T-cell (primary cell): ENCODE measurements around the gene TMF1. TPM values are rescaled to one million over a fixed set of nuclear protein-coding genes. Genes with fewer than 3 reads are reported as not detected.

Experiments
- ATAC-seq, 4 experiments: fragments of 200-7000 bp in 3 of 4; fragments of 150-1000 bp in 1 of 4; cut with Tn5 transposase; replicated peaks in 1 of 4; 1 replicate in 3 of 4; 2 replicates in 1 of 4; pipeline ENCODE4 v1.10.0; 2021; ENCODE audit warnings: moderate library complexity in 3 of 4, mild to moderate bottlenecking in 2 of 4, moderate number of reproducible peaks in 1 of 4
- CTCF ChIA-PET, 2 donors: fragments of 300-600 bp; sonication (Branson Sonifier 250); formaldehyde crosslinking; loops; one replicate each; lab custom pipeline; 2022; ENCODE audit warnings: antibody characterized with exemption in 2 of 2; lab: Charles Lee
- POLR2A ChIA-PET, 2 donors: fragments of 300-600 bp; sonication (Branson Sonifier 250); formaldehyde crosslinking; loops; one replicate each; lab custom pipeline; 2022; ENCODE audit warnings: antibody characterized with exemption in 2 of 2; lab: Charles Lee
- DNase-seq, 35 experiments: peaks; one replicate each; pipeline versions ENCODE4 v3.0.0 to v3.0.0-alpha.2; 2013 to 2023
- H3K27ac ChIP-seq: one replicate; pipeline ENCODE4 v1.5.1; 2013; ENCODE audit warnings: low read length
- H3K27me3 ChIP-seq, 2 experiments: replicated peaks in 1 of 2; 1 replicate in 1 of 2; 2 replicates in 1 of 2; pipeline versions ENCODE4 v1.6.1 to v1.7.0; 2013; ENCODE audit warnings: low read length in 1 of 2, mixed read lengths in 1 of 2; ENCODE audit not compliant: control insufficient read depth in 2 of 2, insufficient read depth in 2 of 2; ENCODE audit errors: extremely low read depth in 1 of 2
- H3K36me3 ChIP-seq, 2 donors: 1 replicate in 1 of 2; 2 replicates in 1 of 2; pipeline versions ENCODE4 v1.6.1 to v1.7.0; 2013; ENCODE audit warnings: low read length in 1 of 2; ENCODE audit not compliant: control insufficient read depth in 2 of 2, insufficient read depth in 1 of 2; ENCODE audit errors: extremely low read depth in 1 of 2
- H3K4me1 ChIP-seq, 2 experiments: 1 replicate in 1 of 2; 2 replicates in 1 of 2; pipeline versions ENCODE4 v1.6.1 to v1.7.0; 2013; ENCODE audit warnings: low read length in 2 of 2, mixed read lengths in 1 of 2; ENCODE audit not compliant: insufficient read depth in 2 of 2, control insufficient read depth in 1 of 2; ENCODE audit errors: extremely low read depth in 1 of 2
- H3K4me3 ChIP-seq, 2 donors: 1 replicate in 1 of 2; 2 replicates in 1 of 2; pipeline versions ENCODE4 v1.5.1 to v1.7.0; 2013; ENCODE audit warnings: mild to moderate bottlenecking in 2 of 2, low read length in 1 of 2, moderate library complexity in 1 of 2; ENCODE audit not compliant: control insufficient read depth in 1 of 2; ENCODE audit errors: extremely low read depth in 1 of 2
- H3K9me3 ChIP-seq: 2 replicates; pipeline ENCODE4 v1.7.0; 2013
- H3K27ac Mint-ChIP-seq, 2 donors: one replicate each; pipeline ENCODE4 v1.8.0; 2020 to 2021; ENCODE audit warnings: mild to moderate bottlenecking in 2 of 2, mixed read lengths in 2 of 2
- H3K27me3 Mint-ChIP-seq, 2 donors: one replicate each; pipeline ENCODE4 v1.8.0; 2021 to 2022; ENCODE audit warnings: mixed read lengths in 2 of 2
- H3K36me3 Mint-ChIP-seq: one replicate; pipeline ENCODE4 v1.8.0; 2021; ENCODE audit warnings: mixed read lengths
- H3K4me1 Mint-ChIP-seq, 3 donors: one replicate each; pipeline ENCODE4 v1.8.0; 2020 to 2022; ENCODE audit warnings: mixed read lengths in 3 of 3, mild to moderate bottlenecking in 1 of 3
- H3K4me3 Mint-ChIP-seq, 3 donors: one replicate each; pipeline ENCODE4 v1.8.0; 2020 to 2022; ENCODE audit warnings: mild to moderate bottlenecking in 3 of 3, mixed read lengths in 3 of 3, moderate library complexity in 3 of 3
- H3K9me3 Mint-ChIP-seq, 3 donors: one replicate each; pipeline ENCODE4 v1.8.0; 2020 to 2022; ENCODE audit warnings: mixed read lengths in 3 of 3
- WGBS: methylation state at CpG from one replicate; pipeline ENCODE4 v1.1.5; 2013; ENCODE audit warnings: missing lambda C conversion rate; ENCODE audit not compliant: insufficient coverage; 5-methylcytosine and 5-hydroxymethylcytosine counted together
- total RNA-seq, 35 experiments: library from RNA in 6 of 35; stranded (reverse) in 6 of 35; fragments of 120-200 nt in 1 of 35; gene quantifications; one replicate each; pipeline versions ENCODE4 v1.2.1 to v1.2.4 and lab custom pipeline; 2013 to 2026

TMF1 gene
- total RNA-seq, 5 donors from 2014 or later (not counting 1 experiment from before 2014, with no cell fraction given): 39.9 to 80.4 (median 46.1) TPM

- no peaks in the 10 kb centered on the region for H3K9me3 Mint-ChIP-seq
- WGBS: no CpG with 5 or more reads among the region's 3 CpGs
- ChIA-PET CTCF (interaction anchor here (0.6 to 1.6 kb wide), 2 partner anchors 30 to 35 kb away, joined by 3 to 4 read pairs; partner anchors contain the start of gene TMF1 (in 1 of the 2)), POLR2A (interaction anchor here in 1 of 2 donors (0.5 to 0.6 kb wide), 2 partner anchors 12 to 113 kb away, joined by 5 read pairs; no protein-coding TSS in a partner anchor)
- Histone ChIP-seq H3K4me1 (peaks cover 69 to 70% of the 10 kb centered on the region in 2 experiments), H3K27me3 (no peaks in the 10 kb centered on the region), H3K4me3 (peak overlapping the region; percentile 85 to 100), H3K9me3 (no peaks in the 10 kb centered on the region), H3K27ac (peak overlapping the region; percentile 90), H3K36me3 (peaks cover 0 to 9% of the 10 kb centered on the region in 2 donors)
- DNase-seq (no peak), ATAC-seq (no peak)
- no peaks in the 10 kb centered on the region for H3K27me3 Mint-ChIP-seq
- H3K36me3 Mint-ChIP-seq: peaks cover 19% of the 10 kb centered on the region
- peak overlapping the region; percentile 75 to 83 for H3K27ac Mint-ChIP-seq
- H3K4me3 Mint-ChIP-seq: peak overlapping the region; percentile 73 to 90 (median 87)
- H3K4me1 Mint-ChIP-seq: peaks cover 73 to 81% (median 81%) of the 10 kb centered on the region in 3 donors
Measured at GRCh38 chr3:69087030-69087791, 35.1 kb upstream of the TMF1 start.

GRCh38 chr3:69085833-69086722 lies 33.9 kb upstream of the TMF1 start:
- H3K4me3 Mint-ChIP-seq: peak overlapping the region; percentile 87 to 95 (median 90)
- H3K4me1 Mint-ChIP-seq: peaks cover 75 to 81% (median 81%) of the 10 kb centered on the region in 3 donors
- H3K4me3 ChIP-seq: peak overlapping the region; percentile 85 to 100
- no peaks in the 10 kb centered on the region for H3K9me3 ChIP-seq
- WGBS: 0% methylated on average over 3 of the region's 8 CpGs
- peaks cover 15% of the 10 kb centered on the region for H3K36me3 Mint-ChIP-seq
- peaks cover 0 to 8% of the 10 kb centered on the region in 2 donors for H3K36me3 ChIP-seq
- no peaks in the 10 kb centered on the region for H3K9me3 Mint-ChIP-seq
- peak overlapping the region; percentile 90 for H3K27ac ChIP-seq
- ChIA-PET POLR2A (interaction anchor here (0.6 to 0.9 kb wide), 7 partner anchors 7 to 83 kb away, joined by 3 to 8 read pairs (median 6); no protein-coding TSS in a partner anchor), CTCF (interaction anchor here in 1 of 2 donors (0.6 to 1.6 kb wide), 2 partner anchors 8 to 34 kb away, joined by 3 to 4 read pairs; partner anchors contain the start of gene TMF1)
- H3K4me1 ChIP-seq: peaks cover 67 to 71% of the 10 kb centered on the region in 2 experiments
- no peaks in the 10 kb centered on the region for H3K27me3 Mint-ChIP-seq
- no peaks in the 10 kb centered on the region for H3K27me3 ChIP-seq
- ATAC-seq (peak in 3 of 4 experiments; percentile 5 to 12 (median 11)), DNase-seq (peak in 24 of 35 experiments; percentile 9 to 77 (median 34))
- peak overlapping the region; percentile 98 to 99 for H3K27ac Mint-ChIP-seq

- Mint-ChIP-seq H3K4me1 (peaks cover 76 to 82% (median 80%) of the 10 kb centered on the region in 3 donors), H3K27me3 (no peaks in the 10 kb centered on the region), H3K4me3 (peak overlapping the region; percentile 87 to 95 (median 90)), H3K9me3 (no peaks in the 10 kb centered on the region), H3K27ac (peak overlapping the region; percentile 98 to 99), H3K36me3 (peaks cover 12% of the 10 kb centered on the region)
- POLR2A ChIA-PET: interaction anchor here (0.6 to 2.1 kb wide), 5 partner anchors 8 to 33 kb away, joined by 3 to 11 read pairs (median 6); partner anchors contain the start of gene TMF1 (in 1 of the 2)
- DNase-seq: peak in 6 of 35 experiments; percentile 15 to 38 (median 16)
- peak in 3 of 4 experiments; percentile 1 to 16 (median 2) for ATAC-seq
- H3K27me3 ChIP-seq: no peaks in the 10 kb centered on the region
- H3K4me1 ChIP-seq: peaks cover 63 to 72% of the 10 kb centered on the region in 2 experiments
- H3K27ac ChIP-seq: peak overlapping the region; percentile 90
- H3K9me3 ChIP-seq: no peaks in the 10 kb centered on the region
- H3K4me3 ChIP-seq: peak overlapping the region; percentile 85 to 100
- WGBS: under 1% methylated on average over 19 of the region's 26 CpGs
- CTCF ChIA-PET: interaction anchor here in 1 of 2 donors (0.8 to 1.3 kb wide), 4 partner anchors 10 to 33 kb away, joined by 3 to 5 read pairs (median 4); partner anchors contain the start of gene TMF1
- no peaks in the 10 kb centered on the region for H3K36me3 ChIP-seq
Measured at GRCh38 chr3:69085168-69085832, 33.2 kb upstream of the TMF1 start.

- peaks cover 6% of the 10 kb centered on the region for H3K36me3 Mint-ChIP-seq
- H3K27me3 ChIP-seq: no peaks in the 10 kb centered on the region
- peak within 1 kb of the TSS; percentile 90 for H3K27ac ChIP-seq
- peak within 1 kb of the TSS; percentile 98 to 99 for H3K27ac Mint-ChIP-seq
- no peaks in the 10 kb centered on the region for H3K9me3 Mint-ChIP-seq
- ATAC-seq (peak; percentile 73 to 80 (median 75)), DNase-seq (peak; percentile 73 to 95 (median 90))
- peak within 1 kb of the TSS; percentile 87 to 95 (median 90) for H3K4me3 Mint-ChIP-seq
- H3K27me3 Mint-ChIP-seq: no peaks in the 10 kb centered on the region
- ChIA-PET CTCF (interaction anchor here (0.6 to 1.3 kb wide), 7 partner anchors 7 to 32 kb away, joined by 3 to 5 read pairs (median 4); partner anchors contain the start of gene TMF1 (in 1 of the 2)), POLR2A (interaction anchor here (0.5 to 2.1 kb wide), 3 partner anchors 16 to 69 kb away, joined by 5 to 11 read pairs (median 9); partner anchors contain the start of gene TMF1 (in 1 of the 2))
- H3K4me3 ChIP-seq: peak within 1 kb of the TSS; percentile 85 to 100
- no peaks in the 10 kb centered on the region for H3K9me3 ChIP-seq
- peaks cover 69 to 77% (median 73%) of the 10 kb centered on the region in 3 donors for H3K4me1 Mint-ChIP-seq
- 0% methylated on average over 22 of the region's 32 CpGs for WGBS
- H3K36me3 ChIP-seq: no peaks in the 10 kb centered on the region
- H3K4me1 ChIP-seq: peaks cover 56 to 67% of the 10 kb centered on the region in 2 experiments
Measured at GRCh38 chr3:69084326-69085167, 32.4 kb upstream of the TMF1 start, which contains the start of gene ARL6IP5. TSS of gene ARL6IP5 (plus strand) at chr3:69084937. CDS start at chr3:69085048, 111 bp downstream.

GRCh38 chr3:69082805-69083204 lies 30.7 kb upstream of the TMF1 start:
- peaks cover 67 to 78% (median 73%) of the 10 kb centered on the region in 3 donors for H3K4me1 Mint-ChIP-seq
- Histone ChIP-seq H3K4me1 (peaks cover 52 to 61% of the 10 kb centered on the region in 2 experiments), H3K36me3 (no peaks in the 10 kb centered on the region), H3K9me3 (no peaks in the 10 kb centered on the region), H3K27me3 (no peaks in the 10 kb centered on the region), H3K4me3 (peak overlapping the region in 1 of 2 donors; percentile 47), H3K27ac (peak overlapping the region; percentile 90)
- H3K9me3 Mint-ChIP-seq: no peaks in the 10 kb centered on the region
- H3K27ac Mint-ChIP-seq: peak overlapping the region; percentile 98 to 99
- H3K27me3 Mint-ChIP-seq: no peaks in the 10 kb centered on the region
- peaks cover 4% of the 10 kb centered on the region for H3K36me3 Mint-ChIP-seq
- POLR2A ChIA-PET: interaction anchor here (0.6 to 1.0 kb wide), 4 partner anchors 9 to 1486 kb away, joined by 3 to 19 read pairs (median 12); no protein-coding TSS in a partner anchor
- CTCF ChIA-PET: interaction anchor here in 1 of 2 donors (0.6 to 1.1 kb wide), 6 partner anchors 11 to 38 kb away, joined by 3 to 4 read pairs (median 3); partner anchors contain the start of gene TMF1
- peak in 2 of 4 experiments; percentile 7 to 41 for ATAC-seq
- peak overlapping the region; percentile 50 to 90 (median 65) for H3K4me3 Mint-ChIP-seq
- peak in 28 of 35 experiments; percentile 19 to 85 (median 47) for DNase-seq
